Panc1 (cell line): ENCODE measurements around the gene GPR158.

Source experiments
- TF ChIP-seq, protein P1 (sequence below): fragments of 450-650 bp; IDR thresholded peaks from 2 replicates; pipeline ENCODE4 v1.5.1; 2017; ENCODE audit warnings: mild to moderate bottlenecking
- TF ChIP-seq, protein P2 (sequence below), 2 experiments: IDR thresholded peaks; 2 replicates each; pipeline ENCODE4 v1.6.1; 2011 to 2012; ENCODE audit warnings: low read depth in 2 of 2, control low read depth in 1 of 2, low read length in 1 of 2, mild to moderate bottlenecking in 1 of 2, moderate library complexity in 1 of 2; ENCODE audit not compliant: insufficient read depth in 1 of 2

DNA sequence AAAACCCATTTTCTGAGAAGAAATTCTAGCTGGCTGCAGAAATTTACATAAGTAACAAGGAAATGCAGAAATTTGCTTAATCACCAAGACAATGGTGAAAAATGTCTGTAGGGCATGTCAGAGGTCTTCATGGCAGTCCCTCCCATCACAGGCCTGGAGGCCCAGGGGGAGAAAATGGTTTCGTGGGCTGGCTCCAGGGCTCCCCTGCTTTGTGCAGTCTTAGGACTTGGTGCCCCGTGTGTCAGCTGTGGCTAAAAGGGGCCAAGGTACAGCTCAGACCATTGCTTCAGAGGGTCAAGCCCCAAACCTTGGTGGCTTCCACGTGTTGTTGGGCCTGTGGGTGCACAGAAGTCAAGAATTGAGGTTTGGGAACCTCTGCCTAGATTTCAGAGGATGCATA lies 215.9 kb downstream of the GPR158 start:
- TF ChIP-seq, protein P1, sequence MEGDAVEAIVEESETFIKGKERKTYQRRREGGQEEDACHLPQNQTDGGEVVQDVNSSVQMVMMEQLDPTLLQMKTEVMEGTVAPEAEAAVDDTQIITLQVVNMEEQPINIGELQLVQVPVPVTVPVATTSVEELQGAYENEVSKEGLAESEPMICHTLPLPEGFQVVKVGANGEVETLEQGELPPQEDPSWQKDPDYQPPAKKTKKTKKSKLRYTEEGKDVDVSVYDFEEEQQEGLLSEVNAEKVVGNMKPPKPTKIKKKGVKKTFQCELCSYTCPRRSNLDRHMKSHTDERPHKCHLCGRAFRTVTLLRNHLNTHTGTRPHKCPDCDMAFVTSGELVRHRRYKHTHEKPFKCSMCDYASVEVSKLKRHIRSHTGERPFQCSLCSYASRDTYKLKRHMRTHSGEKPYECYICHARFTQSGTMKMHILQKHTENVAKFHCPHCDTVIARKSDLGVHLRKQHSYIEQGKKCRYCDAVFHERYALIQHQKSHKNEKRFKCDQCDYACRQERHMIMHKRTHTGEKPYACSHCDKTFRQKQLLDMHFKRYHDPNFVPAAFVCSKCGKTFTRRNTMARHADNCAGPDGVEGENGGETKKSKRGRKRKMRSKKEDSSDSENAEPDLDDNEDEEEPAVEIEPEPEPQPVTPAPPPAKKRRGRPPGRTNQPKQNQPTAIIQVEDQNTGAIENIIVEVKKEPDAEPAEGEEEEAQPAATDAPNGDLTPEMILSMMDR: no peak
- TF ChIP-seq, protein P2, sequence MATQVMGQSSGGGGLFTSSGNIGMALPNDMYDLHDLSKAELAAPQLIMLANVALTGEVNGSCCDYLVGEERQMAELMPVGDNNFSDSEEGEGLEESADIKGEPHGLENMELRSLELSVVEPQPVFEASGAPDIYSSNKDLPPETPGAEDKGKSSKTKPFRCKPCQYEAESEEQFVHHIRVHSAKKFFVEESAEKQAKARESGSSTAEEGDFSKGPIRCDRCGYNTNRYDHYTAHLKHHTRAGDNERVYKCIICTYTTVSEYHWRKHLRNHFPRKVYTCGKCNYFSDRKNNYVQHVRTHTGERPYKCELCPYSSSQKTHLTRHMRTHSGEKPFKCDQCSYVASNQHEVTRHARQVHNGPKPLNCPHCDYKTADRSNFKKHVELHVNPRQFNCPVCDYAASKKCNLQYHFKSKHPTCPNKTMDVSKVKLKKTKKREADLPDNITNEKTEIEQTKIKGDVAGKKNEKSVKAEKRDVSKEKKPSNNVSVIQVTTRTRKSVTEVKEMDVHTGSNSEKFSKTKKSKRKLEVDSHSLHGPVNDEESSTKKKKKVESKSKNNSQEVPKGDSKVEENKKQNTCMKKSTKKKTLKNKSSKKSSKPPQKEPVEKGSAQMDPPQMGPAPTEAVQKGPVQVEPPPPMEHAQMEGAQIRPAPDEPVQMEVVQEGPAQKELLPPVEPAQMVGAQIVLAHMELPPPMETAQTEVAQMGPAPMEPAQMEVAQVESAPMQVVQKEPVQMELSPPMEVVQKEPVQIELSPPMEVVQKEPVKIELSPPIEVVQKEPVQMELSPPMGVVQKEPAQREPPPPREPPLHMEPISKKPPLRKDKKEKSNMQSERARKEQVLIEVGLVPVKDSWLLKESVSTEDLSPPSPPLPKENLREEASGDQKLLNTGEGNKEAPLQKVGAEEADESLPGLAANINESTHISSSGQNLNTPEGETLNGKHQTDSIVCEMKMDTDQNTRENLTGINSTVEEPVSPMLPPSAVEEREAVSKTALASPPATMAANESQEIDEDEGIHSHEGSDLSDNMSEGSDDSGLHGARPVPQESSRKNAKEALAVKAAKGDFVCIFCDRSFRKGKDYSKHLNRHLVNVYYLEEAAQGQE (IDR thresholded peaks at IDR 0.05; ENCODE audit: insufficient read depth in 1 of 2, low read depth in 2 of 2, low read length in 1 of 2): no peak
